LoVo (cell line): Measurements from ENCODE around the gene AIDA.

Source experiments
- DNase-seq: peaks from one replicate; pipeline ENCODE4 v3.0.0-alpha.2; 2016; ENCODE audit warnings: low spot score

The AIDA gene

GRCh38 chr1:222652676-222653075 is 59.6 kb downstream of the AIDA start:
- no peak for DNase-seq

GRCh38 chr1:222644636-222644980 is 67.7 kb downstream of the AIDA start:
- no peak for DNase-seq

- peak; percentile 99 for DNase-seq
Observed at GRCh38 chr1:222643938-222644635, 68.2 kb downstream of the AIDA start.

- DNase-seq, result no peak
Observed at GRCh38 chr1:222643606-222643937, 68.7 kb downstream of the AIDA start.

- DNase-seq, result no peak
Observed at GRCh38 chr1:222642468-222642867, 69.8 kb downstream of the AIDA start.

GRCh38 chr1:222641269-222641948 is 70.9 kb downstream of the AIDA start:
- no peak for DNase-seq

GRCh38 chr1:222634180-222635013 is 77.9 kb downstream of the AIDA start:
- peak; percentile 80 for DNase-seq

GRCh38 chr1:222632749-222633148 is 79.5 kb downstream of the AIDA start:
- no peak for DNase-seq

- no peak for DNase-seq
Observed at GRCh38 chr1:222631611-222632208, 80.6 kb downstream of the AIDA start.

- DNase-seq, result no peak
Observed at GRCh38 chr1:222629921-222630535, 82.3 kb downstream of the AIDA start.

- DNase-seq, result no peak
Observed at GRCh38 chr1:222627232-222627631, 85.1 kb downstream of the AIDA start.

GRCh38 chr1:222624214-222624613 is 88.1 kb downstream of the AIDA start:
- DNase-seq, result no peak

- no peak for DNase-seq
Observed at GRCh38 chr1:222623458-222623857, 88.8 kb downstream of the AIDA start.

- DNase-seq, result no peak
Observed at GRCh38 chr1:222622765-222623164, 89.5 kb downstream of the AIDA start.

GRCh38 chr1:222620566-222620965 is 91.7 kb downstream of the AIDA start:
- no peak for DNase-seq

- DNase-seq, result no peak
Observed at GRCh38 chr1:222618880-222619596, 93.3 kb downstream of the AIDA start.
